Stomach smooth muscle (tissue), 2 donors: Measurements from ENCODE around the gene SYTL3.

Experiments used
- H3K27ac ChIP-seq: one replicate; pipeline ENCODE4 v1.7.0; 2013; ENCODE audit warnings: mild to moderate bottlenecking, low read length, inconsistent platforms
- H3K27me3 ChIP-seq, 2 donors: one replicate each; pipeline ENCODE4 v1.7.0; 2013; ENCODE audit warnings: low read length in 2 of 2; ENCODE audit not compliant: insufficient read depth in 2 of 2, control insufficient read depth in 1 of 2
- H3K36me3 ChIP-seq, 2 donors: one replicate each; pipeline ENCODE4 v1.7.0; 2013; ENCODE audit warnings: low read length in 2 of 2; ENCODE audit not compliant: control insufficient read depth in 2 of 2, insufficient read depth in 2 of 2
- H3K4me1 ChIP-seq: one replicate; pipeline ENCODE4 v1.7.0; 2013; ENCODE audit warnings: low read length; ENCODE audit not compliant: control insufficient read depth, insufficient read depth
- H3K4me3 ChIP-seq, 2 donors: one replicate each; pipeline ENCODE4 v1.7.0; 2013; ENCODE audit warnings: low read length in 2 of 2
- H3K9ac ChIP-seq, 2 donors: one replicate each; pipeline ENCODE4 v1.7.0; 2013; ENCODE audit warnings: low read length in 2 of 2, mild to moderate bottlenecking in 1 of 2
- H3K9me3 ChIP-seq, 2 donors: one replicate each; pipeline ENCODE4 v1.7.0; 2013; ENCODE audit warnings: low read length in 2 of 2; ENCODE audit not compliant: control insufficient read depth in 2 of 2
- donor health status: healthy.
- donor health status: Pancreatic carcinoma.

Gene SYTL3

DNA sequence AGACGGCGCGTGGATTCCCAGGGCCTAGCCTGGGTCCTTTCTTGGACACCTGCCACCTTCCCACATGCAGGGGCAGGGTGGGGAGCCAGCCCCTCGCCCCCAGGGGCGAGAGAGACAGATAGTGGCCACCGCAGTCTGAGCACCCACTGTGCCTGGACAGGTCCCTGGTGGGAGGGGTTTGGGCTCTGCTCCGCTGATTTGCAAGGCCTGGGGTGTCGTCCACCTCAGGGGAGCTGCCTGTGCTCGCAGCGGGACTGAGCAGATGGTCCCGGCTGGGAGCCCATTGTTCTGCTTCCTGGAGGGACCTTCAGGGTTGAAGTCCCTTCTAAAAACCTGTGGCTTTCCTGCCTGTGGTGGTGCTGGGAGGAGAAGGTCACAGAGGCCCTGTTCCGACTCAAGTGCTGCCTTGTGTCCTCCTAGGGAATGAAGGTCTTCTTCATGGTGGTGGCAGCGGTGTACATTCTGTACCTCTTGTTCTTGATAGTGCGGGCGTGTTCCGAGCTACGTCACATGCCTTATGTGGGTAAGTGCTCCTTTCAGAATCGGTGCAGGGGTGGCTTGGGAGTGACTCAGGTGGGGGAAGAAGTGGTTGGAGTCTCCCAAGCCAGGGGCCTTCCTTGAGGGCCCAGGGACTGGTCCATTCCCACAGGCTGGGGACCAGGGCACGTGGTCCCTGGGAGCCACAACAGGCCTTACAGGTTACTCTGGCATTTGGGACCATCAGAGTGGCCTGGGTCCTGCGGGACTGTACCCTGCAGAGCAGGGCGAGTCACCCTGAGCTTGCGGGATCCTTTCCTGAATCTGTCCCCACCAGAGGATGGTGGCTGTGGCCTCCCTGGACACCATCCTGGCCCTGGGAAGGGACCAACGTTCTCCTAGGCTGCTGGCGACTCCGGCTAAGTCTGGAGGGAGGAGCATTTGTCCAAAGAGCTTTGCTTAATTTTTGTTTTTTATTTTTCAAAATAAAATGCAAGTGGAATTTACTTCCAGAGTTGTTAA is 24.9 kb upstream of the SYTL3 start:
- H3K9ac ChIP-seq: no peak overlapping the region
- H3K27ac ChIP-seq: no peak overlapping the region
- no peaks in the 10 kb centered on the region for H3K27me3 ChIP-seq
- peaks cover 29 to 37% of the 10 kb centered on the region in 2 donors for H3K36me3 ChIP-seq
- H3K4me1 ChIP-seq: no peaks in the 10 kb centered on the region
- no peaks in the 10 kb centered on the region for H3K9me3 ChIP-seq
- H3K4me3 ChIP-seq: no peak overlapping the region

DNA sequence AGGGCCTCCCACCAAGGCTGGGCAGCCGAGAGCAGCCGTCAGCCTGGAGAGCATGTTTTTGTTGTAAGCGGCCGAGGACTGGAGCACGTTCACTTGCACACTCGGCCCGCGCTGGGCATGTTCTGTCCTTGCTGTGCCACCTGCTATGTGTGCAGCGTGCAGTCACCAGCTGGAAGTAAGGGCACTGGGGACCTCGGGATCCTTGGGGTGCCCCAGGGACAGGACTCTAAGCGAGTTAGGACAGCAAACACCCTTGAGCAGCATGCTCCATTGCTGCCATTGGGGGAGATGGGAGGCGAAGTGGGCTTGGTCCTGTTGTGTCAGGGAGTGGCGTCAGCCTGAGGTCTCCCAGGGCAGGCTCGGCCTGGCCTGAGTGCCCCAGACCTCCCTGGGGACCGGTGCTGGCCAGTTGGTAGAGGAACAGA is 24.0 kb upstream of the SYTL3 start:
- no peak overlapping the region for H3K9ac ChIP-seq
- peaks cover 3% of the 10 kb centered on the region for H3K4me1 ChIP-seq
- no peaks in the 10 kb centered on the region for H3K9me3 ChIP-seq
- H3K4me3 ChIP-seq: no peak overlapping the region
- H3K27ac ChIP-seq: no peak overlapping the region
- H3K36me3 ChIP-seq: peaks cover 25 to 35% of the 10 kb centered on the region in 2 donors
- no peaks in the 10 kb centered on the region for H3K27me3 ChIP-seq

GRCh38 chr6:158626360-158627167 is 23.3 kb upstream of the SYTL3 start:
- Histone ChIP-seq H3K4me1 (peaks cover 10% of the 10 kb centered on the region), H3K36me3 (peaks cover 21 to 40% of the 10 kb centered on the region in 2 donors), H3K9me3 (no peaks in the 10 kb centered on the region), H3K9ac (no peak overlapping the region), H3K4me3 (no peak overlapping the region), H3K27ac (no peak overlapping the region), H3K27me3 (no peaks in the 10 kb centered on the region)

- Histone ChIP-seq H3K4me3 (no peak overlapping the region), H3K27ac (no peak overlapping the region), H3K4me1 (peaks cover 14% of the 10 kb centered on the region), H3K27me3 (no peaks in the 10 kb centered on the region), H3K9me3 (no peaks in the 10 kb centered on the region), H3K36me3 (peaks cover 20 to 40% of the 10 kb centered on the region in 2 donors), H3K9ac (no peak overlapping the region)
Observed at GRCh38 chr6:158627168-158627939, 22.5 kb upstream of the SYTL3 start.

DNA sequence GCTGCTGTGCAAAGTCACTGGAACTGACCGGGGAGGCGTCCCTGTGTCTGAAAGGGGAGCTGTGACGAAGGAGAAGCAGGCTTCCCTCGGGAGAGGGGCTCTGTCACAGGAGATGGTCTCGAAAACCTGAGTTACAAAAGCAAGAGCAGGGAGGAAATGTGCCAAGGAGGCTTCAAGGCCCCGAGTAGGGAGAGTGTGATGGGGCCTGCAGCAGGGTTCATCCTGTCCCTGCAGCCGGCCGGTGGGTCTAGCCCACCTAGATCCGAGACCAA is 22.0 kb upstream of the SYTL3 start:
- H3K27ac ChIP-seq: no peak overlapping the region
- no peaks in the 10 kb centered on the region for H3K9me3 ChIP-seq
- H3K4me1 ChIP-seq: peaks cover 16% of the 10 kb centered on the region
- H3K27me3 ChIP-seq: no peaks in the 10 kb centered on the region
- no peak overlapping the region for H3K4me3 ChIP-seq
- H3K36me3 ChIP-seq: peaks cover 16 to 39% of the 10 kb centered on the region in 2 donors
- H3K9ac ChIP-seq: no peak overlapping the region

DNA sequence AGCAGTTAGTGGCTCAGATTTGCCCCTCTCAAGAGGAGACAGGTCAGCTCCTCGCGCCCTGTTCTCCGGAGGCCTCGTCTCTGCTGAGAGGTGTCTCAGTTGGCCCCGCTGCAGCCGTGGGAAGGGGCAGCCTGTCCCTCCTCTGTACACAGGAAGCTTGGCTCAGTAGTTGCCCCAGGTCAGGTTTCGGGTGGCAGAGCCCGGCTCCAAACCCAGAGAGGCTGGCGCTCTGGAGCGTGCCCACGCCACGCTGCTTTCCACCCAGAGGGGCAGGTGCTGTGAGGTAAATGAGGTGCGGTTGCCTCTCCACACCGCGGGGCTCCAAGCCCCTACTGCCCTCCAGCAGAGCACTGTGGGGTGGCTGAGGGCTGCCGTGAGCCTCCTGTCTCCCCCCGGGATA is 21.3 kb upstream of the SYTL3 start:
- Histone ChIP-seq H3K4me3 (no peak overlapping the region), H3K36me3 (peaks cover 14 to 42% of the 10 kb centered on the region in 2 donors), H3K27ac (no peak overlapping the region), H3K4me1 (peaks cover 16% of the 10 kb centered on the region), H3K9ac (no peak overlapping the region), H3K9me3 (no peaks in the 10 kb centered on the region), H3K27me3 (no peaks in the 10 kb centered on the region)

DNA sequence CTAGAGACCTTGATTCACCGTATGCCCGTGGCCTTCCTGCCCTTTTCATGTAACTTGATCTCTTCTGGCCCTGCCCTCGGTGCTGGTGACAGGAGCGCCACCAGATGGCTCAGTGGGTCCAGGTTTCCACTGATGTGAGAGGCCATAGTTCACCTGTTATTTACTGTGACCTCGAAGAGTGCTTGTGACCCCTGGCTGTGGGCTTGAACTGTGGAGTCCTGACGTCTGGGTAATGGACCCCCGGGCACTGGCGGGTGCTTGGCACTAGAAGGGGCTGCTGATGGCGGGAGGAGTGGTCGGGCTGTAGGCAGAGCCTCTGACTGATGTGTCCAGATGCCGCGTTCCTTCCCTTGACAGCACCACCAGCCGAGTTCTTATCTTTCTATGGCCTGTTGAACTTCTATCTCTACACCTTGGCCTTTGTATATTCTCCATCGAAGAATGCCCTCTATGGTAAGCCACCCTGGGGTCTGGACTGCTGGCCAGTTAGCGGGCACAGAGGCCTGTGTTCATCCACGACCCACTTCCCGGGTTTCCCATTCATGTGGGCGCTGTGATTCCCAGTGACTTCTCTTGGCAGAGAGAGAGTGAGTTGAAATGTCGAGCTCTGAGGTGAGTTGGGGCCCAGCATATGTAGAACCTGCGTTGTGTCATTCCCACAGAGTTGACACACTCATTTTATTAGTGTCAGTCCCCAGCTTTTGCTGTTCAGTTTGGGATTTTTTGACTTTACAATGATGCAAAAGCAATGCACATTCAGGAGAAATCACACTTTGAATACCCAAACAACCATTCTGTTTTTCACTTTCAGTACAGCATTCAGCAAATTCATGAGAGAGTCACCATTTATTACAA is 20.3 kb upstream of the SYTL3 start:
- Histone ChIP-seq H3K4me1 (peaks cover 16% of the 10 kb centered on the region), H3K27me3 (no peaks in the 10 kb centered on the region), H3K9ac (no peak overlapping the region), H3K4me3 (no peak overlapping the region), H3K9me3 (no peaks in the 10 kb centered on the region), H3K27ac (no peak overlapping the region), H3K36me3 (peaks cover 16 to 38% of the 10 kb centered on the region in 2 donors)

DNA sequence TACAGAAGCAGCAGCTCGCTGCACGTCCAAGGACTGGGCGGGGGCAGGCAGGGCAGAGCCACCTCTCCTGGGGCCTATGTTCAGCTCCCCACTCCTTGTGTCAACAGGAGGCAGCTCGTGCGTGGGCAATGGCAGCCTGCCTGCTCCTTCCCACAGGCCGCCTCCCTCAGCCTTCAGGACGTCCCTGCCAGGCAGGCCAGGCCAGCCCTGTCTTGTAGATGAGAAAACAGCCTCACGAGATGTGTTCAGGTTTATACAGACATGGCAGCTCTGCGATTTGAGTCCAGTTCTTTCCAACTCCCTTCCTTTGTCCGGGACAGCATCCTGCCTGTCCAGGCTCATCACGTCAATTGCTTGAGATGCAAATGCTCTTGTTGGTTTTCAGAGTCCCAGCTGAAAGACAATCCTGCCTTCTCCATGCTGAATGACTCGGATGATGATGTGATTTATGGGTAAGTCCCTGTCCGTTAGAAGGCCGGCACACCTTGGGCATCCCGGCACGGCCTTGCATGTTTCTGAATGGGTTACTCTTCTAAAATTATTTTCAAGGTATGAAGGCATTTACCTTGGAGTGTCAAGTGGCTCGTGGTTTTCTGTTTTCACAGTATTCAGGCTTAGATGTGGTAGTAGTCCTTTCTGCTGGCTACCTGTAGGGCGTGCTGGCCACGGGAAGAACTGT is 18.8 kb upstream of the SYTL3 start:
- Histone ChIP-seq H3K9me3 (no peaks in the 10 kb centered on the region), H3K9ac (peak overlapping the region in 1 of 2 donors; percentile 36), H3K27ac (peak overlapping the region; percentile 46), H3K4me3 (peak overlapping the region in 1 of 2 donors; percentile 22), H3K36me3 (peaks cover 17 to 29% of the 10 kb centered on the region in 2 donors), H3K4me1 (peaks cover 16% of the 10 kb centered on the region), H3K27me3 (no peaks in the 10 kb centered on the region)

DNA sequence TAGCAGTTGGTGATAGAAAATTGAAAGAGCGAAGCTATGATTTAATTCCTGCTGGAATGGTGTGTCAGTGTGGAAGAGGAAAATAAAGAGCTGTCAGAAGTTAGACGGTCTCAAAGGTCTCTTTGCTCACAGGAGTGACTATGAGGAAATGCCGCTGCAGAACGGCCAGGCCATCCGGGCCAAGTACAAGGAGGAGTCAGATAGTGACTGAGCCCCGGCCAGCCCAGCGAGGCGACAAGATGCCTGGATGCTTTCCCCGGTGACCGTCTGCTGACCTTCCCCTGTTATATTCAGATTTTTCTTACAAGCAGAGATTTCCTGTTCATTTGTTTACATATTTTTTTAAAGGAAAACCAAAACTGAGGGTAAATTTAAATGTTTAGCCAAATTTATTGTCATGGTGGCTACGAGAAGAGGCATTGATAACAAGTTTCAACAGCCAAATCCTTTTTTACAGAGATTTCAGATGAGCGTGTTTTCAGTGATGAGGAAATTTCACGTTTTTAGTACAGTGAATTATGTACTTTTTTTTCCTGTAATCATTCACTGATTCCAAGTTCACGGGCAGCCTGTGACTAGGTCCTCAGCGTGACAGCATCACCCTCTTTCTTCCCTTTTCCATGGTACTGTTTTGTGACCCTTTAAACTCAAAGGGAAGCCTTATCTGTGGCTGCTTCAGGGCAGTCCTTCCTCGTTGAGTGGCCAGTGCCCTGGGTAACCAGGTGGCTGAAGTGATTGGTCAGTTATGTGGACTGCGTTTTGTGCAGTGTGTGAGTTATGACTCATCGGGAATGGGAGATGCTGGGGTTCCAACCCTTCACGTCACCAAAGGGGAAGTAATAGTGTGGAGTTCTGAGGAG is 17.9 kb upstream of the SYTL3 start:
- Histone ChIP-seq H3K9ac (peak overlapping the region in 1 of 2 donors; percentile 36), H3K36me3 (peaks cover 21 to 29% of the 10 kb centered on the region in 2 donors), H3K27me3 (no peaks in the 10 kb centered on the region), H3K4me1 (peaks cover 16% of the 10 kb centered on the region), H3K4me3 (peak overlapping the region in 1 of 2 donors; percentile 15), H3K9me3 (no peaks in the 10 kb centered on the region), H3K27ac (peak overlapping the region; percentile 46)
